HG03460 (cell line): ENCODE measurements around the gene PRIM2.
"Not testable (repeated sequence)": the region's sequence is repeated elsewhere in the genome, so short reads cannot be mapped to it uniquely, and the experiment has no call there.

Experiments used
- ATAC-seq: cut with Tn5 transposase; IDR thresholded peaks from one replicate; pipeline ENCODE4 v1.9.1; 2021; ENCODE audit not compliant: unreplicated experiment

Gene PRIM2

GRCh38 chr6:57491795-57492194, 174.4 kb downstream of the PRIM2 start:
- not testable (repeated sequence) for ATAC-seq

GRCh38 chr6:57496251-57496650, 178.8 kb downstream of the PRIM2 start:
- ATAC-seq = not testable (repeated sequence)

DNA sequence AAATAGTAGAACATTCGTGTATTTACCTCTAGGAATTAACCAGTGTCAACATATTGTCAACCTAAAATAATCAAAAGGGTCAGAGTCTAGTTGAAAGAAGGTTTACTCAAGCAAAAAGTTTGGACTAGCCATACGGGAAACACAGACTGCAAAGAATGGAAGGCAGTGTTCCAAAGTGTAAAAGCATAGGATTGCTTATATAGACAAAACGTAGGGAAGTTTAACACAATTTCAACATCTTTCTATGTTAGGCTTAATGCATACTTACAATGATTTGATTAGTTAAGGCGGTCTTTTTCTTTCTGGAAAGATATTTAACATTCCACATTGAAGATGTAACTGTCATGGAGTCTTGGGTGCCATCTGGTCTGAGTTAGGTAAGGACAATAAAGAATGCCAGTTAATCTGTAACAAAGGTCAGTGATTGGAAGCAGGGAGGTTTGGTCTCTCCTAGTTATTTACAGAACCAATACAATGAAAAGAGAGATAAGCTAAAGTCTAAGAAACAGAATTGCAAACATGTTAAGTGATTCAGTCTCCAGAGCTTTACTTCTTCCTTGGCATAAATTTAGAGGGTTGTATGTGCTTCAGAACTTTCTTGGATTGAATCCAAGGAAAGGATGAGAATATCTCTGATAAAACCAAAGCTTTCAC, 183.1 kb downstream of the PRIM2 start:
- ATAC-seq = not testable (repeated sequence)

DNA sequence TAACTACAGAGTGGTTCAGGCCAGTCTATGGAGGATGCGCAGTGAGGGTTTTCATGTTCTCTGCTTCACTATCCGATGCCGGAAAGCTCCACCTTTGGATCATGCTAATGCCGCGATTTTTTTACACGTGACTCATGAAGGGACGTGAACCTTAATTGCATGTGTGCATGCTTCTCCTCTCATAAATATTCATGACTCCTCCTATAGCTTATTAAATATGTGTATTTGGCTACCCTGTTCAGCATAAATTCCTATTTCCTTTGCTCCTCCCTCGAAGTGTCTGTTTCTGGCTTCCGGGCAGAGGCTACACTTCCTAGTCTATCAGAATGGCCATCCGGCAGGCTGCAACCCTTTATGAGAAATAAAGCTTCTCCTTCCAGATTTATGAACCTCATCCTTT, 185.0 kb downstream of the PRIM2 start:
- ATAC-seq = not testable (repeated sequence)

DNA sequence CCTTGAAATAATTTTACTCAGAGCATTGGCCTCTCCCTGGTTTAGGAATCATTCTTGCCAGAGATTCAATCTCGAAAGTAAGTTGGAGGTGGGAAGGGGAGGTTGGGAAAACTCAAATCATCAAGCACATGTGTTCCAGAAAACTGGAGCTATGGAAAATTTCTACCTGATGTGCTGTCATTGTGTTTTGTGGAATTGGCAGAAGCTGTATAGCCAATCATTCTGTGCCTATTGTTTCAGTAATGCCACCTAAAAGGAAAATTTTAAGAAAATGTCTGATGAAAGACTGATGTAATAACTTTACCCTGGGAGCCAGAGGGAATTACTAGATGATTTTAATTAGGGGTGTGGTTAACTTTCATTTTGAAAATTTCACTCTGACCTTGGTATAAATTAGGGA, 187.8 kb downstream of the PRIM2 start:
- ATAC-seq = not testable (repeated sequence)

DNA sequence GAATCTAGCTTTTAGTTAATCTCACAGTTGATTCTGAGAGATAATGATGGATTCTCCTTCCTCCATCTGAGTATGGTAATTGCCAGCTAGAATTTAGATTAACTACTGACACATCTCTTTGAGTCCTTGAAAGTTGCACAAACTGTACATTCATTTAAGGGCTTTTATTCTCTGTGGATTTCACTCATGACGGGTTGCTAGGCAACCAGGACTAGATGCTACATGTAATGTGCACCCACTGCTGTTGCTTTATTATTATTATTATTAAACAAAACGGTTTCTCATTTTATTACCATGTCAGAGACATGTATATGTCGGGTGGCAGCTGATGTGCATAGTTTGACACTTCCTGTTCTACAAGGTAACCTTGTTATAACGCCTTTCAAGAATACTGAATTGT, 193.0 kb downstream of the PRIM2 start:
- not testable (repeated sequence) for ATAC-seq

GRCh38 chr6:57515171-57515570, 197.7 kb downstream of the PRIM2 start:
- ATAC-seq = not testable (repeated sequence)

DNA sequence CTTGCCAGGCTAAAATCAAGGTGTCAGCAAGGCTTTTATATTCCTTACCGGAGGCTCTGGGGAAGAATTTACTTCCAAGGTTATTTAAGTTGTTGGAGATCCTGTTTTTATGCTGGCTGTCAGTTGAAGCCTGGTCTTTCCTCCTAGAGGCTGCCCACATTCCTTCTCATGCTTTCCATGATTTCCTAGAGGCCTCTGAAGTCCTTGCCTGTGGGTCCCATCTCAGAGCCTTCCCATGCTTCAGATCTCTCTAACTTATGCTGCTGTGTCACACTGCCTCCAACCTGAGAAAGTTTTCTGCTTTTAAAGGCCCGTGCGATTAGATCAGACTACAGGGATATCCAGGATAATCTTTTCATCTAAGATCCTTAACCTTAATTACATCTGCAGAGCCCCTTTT, 198.4 kb downstream of the PRIM2 start:
- ATAC-seq = not testable (repeated sequence)

GRCh38 chr6:57516776-57517175, 199.3 kb downstream of the PRIM2 start:
- not testable (repeated sequence) for ATAC-seq

DNA sequence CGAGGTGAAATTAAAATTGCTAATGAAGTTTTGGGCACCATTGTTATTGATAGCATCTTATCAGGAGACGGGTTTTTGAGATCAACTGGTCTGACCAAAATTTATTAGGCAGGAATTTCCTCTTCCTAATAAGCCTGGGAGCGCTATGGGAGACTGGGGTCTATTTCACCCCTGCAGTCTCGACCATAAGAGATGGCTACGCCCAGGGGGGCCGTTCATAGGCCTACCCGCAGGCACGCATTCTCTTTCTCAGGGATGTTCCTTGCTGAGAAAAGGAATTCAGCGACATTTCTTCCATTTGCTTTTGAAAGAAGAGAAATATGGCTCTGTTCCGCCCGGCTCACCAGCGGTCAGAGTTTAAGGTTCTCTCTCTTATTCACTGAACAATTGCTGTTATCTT, 201.8 kb downstream of the PRIM2 start:
- ATAC-seq = not testable (repeated sequence)

DNA sequence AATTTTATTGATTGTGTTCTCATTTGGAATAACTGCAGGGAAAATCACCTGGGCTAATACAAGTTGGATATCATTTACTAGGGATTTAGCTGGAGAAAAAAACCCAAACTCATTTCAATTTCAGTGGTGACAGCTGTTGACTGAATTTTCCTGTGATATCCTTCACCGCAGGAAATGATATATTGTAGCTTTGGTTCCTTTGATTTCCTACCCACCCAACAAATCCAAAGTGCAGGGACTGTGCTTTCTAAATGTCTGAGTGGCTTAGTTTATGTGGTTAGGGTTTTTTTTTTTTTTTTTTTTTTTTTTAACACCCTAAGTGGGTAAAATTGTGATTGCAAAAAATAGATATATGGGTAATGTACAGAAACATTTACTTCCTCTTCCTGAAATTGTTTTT, 203.7 kb downstream of the PRIM2 start:
- not testable (repeated sequence) for ATAC-seq

DNA sequence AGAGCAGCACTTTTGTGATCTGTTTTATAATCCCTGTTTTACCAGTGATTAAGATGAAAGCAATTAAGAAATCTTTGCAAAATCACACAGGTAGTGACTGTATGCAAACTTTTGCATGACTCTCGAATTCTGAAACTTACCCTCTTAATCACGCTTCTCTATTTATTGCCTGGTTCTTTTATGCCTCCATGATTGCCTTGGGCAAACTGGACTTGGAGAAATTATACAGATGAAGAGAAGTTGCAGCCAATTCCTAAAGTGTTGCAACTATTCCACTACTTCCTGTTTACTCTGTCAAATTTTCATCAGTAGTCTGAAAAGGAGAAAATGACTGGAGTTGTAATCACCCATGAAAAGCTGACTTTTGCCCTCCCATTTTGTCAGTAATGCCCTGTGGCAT, 205.8 kb downstream of the PRIM2 start:
- not testable (repeated sequence) for ATAC-seq

- not testable (repeated sequence) for ATAC-seq
Measured at GRCh38 chr6:57529755-57530154, 212.3 kb downstream of the PRIM2 start.

DNA sequence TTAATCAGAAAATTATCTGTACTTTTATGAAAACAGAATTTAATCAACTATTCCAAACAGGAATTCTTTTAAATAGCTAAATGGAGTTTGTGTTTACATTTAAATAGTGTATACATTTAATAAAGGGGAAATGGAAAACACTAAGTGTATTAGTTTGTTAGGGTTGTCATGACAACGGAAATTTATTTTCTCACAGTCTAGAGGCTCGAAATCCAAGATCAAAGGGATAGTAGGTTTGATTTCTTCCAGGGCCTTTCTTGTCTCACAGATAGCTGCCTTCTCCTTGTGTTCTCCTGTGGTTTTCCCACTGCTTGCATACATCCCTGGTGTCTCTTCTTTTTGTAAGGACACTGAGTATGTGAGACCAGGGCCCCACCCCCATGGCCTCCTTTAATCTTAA, 215.2 kb downstream of the PRIM2 start:
- ATAC-seq = not testable (repeated sequence)

GRCh38 chr6:57535121-57535520, 217.7 kb downstream of the PRIM2 start:
- not testable (repeated sequence) for ATAC-seq

DNA sequence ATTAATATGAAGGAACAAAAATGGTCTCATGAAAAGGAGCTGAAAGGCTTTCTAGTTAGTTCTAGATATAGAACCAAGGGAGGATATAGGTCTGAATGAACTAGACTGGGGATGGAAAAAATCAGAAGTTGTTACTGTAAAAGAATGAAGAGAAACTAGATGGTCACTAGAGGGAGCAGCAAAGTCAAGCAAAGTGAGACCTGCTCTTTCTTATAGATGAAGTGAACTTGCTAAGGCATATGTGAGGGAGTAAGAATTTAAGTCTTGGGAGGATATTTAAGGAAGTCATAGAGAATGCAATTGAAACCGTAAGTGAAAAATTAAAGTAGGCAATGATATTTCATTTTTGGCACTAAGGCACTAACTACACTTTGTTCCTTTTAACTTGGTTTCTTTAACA, 218.6 kb downstream of the PRIM2 start:
- ATAC-seq = peak; percentile 69

DNA sequence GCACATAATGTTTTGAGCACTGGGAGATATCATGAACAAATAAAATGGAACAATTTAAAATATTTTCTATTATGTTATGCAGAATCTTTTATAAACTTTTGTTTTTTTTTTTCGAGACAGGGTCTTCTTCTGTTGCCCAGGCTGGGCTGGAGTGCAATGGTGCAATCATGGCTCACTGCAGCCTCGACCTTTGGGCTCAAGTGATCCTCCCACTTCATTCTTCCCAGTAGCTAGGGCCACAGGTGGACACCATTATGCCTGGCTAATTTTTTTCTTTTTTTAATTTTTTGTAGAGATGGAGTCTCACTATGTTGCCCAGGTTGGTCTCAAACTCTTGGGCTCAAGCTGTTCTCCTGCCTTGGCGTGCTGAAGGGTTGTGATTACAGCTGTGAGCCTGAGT, 220.5 kb downstream of the PRIM2 start:
- ATAC-seq = not testable (repeated sequence)

- not testable (repeated sequence) for ATAC-seq
Measured at GRCh38 chr6:57551961-57552360, 234.5 kb downstream of the PRIM2 start.

DNA sequence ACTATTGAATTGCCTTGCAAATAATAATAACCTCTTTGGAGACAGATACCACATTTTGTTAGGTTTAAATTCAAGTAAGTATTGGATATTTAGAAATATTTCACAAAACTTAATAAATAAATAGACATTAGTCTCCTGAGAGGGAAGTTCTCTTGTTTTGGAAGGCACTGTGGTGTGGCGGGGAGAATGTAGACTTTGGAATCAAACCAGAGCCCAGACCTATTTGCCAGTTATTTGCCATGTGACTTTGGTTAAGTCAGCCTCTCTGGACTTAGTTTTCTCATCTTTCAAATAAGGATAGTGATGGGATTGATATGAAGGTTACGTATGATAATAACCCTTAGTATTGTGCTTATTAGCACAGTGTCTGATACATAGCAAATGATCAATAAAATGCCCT, 240.4 kb downstream of the PRIM2 start:
- ATAC-seq = not testable (repeated sequence)

GRCh38 chr6:57559170-57559569, 241.7 kb downstream of the PRIM2 start:
- not testable (repeated sequence) for ATAC-seq

GRCh38 chr6:57562233-57562632, 244.8 kb downstream of the PRIM2 start:
- not testable (repeated sequence) for ATAC-seq

GRCh38 chr6:57572119-57572518, 254.7 kb downstream of the PRIM2 start:
- not testable (repeated sequence) for ATAC-seq

- ATAC-seq = not testable (repeated sequence)
Measured at GRCh38 chr6:57572844-57573243, 255.4 kb downstream of the PRIM2 start.
